HUES64 (cell line): ENCODE measurements around the gene BRS3.

Source experiments
- H3K27ac ChIP-seq: 2 replicates; pipeline ENCODE4 v1.7.0; 2013; ENCODE audit warnings: low read depth, low read length, inconsistent platforms
- H3K27me3 ChIP-seq: 2 replicates; pipeline ENCODE4 v1.6.1; 2013; ENCODE audit warnings: mild to moderate bottlenecking, low read length; ENCODE audit not compliant: insufficient read depth
- H3K36me3 ChIP-seq: 2 replicates; pipeline ENCODE4 v1.6.1; 2013; ENCODE audit warnings: mild to moderate bottlenecking, low read length; ENCODE audit not compliant: insufficient read depth
- H3K4me1 ChIP-seq: 2 replicates; pipeline ENCODE4 v1.6.1; 2013; ENCODE audit warnings: mild to moderate bottlenecking, low read length, moderate library complexity; ENCODE audit not compliant: insufficient read depth
- H3K4me3 ChIP-seq: 2 replicates; pipeline ENCODE4 v1.5.1; 2013; ENCODE audit warnings: mild to moderate bottlenecking, low read length, moderate library complexity
- H3K9ac ChIP-seq: 2 replicates; pipeline ENCODE4 v1.6.1; 2013; ENCODE audit warnings: mild to moderate bottlenecking, low read depth, low read length
- H3K9me3 ChIP-seq: 2 replicates; pipeline ENCODE4 v1.6.1; 2013; ENCODE audit warnings: low read depth, low read length; ENCODE audit not compliant: insufficient read depth
- WGBS: fragments of 150-250, 120-280 bp; methylation state at CpG from one replicate; pipeline ENCODE4 v1.1.7; 2013; ENCODE audit warnings: missing lambda C conversion rate; 5-methylcytosine and 5-hydroxymethylcytosine counted together

Gene BRS3

GRCh38 chrX:136531951-136532350 lies 44.2 kb downstream of the BRS3 start, which contains the start of gene VGLL1:
Gene VGLL1 (plus strand): TSS chrX:136532215. CDS start chrX:136536021, 3,806 bp downstream.
- no peaks in the 10 kb centered on the region for H3K9me3 ChIP-seq
- no peak within 1 kb of the TSS for H3K4me3 ChIP-seq
- no peaks in the 10 kb centered on the region for H3K27me3 ChIP-seq
- H3K36me3 ChIP-seq, result no peaks in the 10 kb centered on the region
- WGBS, result 95% methylated on average over 3 of the region's 3 CpGs
- no peak within 1 kb of the TSS for H3K9ac ChIP-seq
- no peaks in the 10 kb centered on the region for H3K4me1 ChIP-seq
- H3K27ac ChIP-seq, result no peak within 1 kb of the TSS

DNA sequence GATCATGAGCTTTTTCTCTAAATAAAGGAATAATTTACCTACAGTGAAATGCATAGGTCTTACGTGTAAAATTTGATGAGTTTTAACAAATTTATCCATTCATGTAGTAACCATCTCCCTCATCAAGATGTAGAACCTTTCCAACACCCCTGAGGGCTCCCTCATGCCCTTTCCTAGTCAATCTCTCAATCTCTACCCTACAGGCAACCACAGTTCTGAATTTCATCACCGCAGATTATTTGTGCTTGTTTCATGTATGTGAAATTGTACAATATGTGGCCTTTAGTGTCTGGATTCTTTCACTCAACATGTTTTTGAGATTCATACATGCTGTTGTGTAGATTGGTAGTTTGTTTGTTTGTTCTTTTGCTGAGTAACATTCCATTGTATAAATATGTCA lies 46.4 kb downstream of the BRS3 start:
- Histone ChIP-seq H3K4me1 (no peaks in the 10 kb centered on the region), H3K27ac (no peak overlapping the region), H3K9ac (no peak overlapping the region), H3K27me3 (no peaks in the 10 kb centered on the region), H3K36me3 (no peaks in the 10 kb centered on the region), H3K9me3 (no peaks in the 10 kb centered on the region), H3K4me3 (no peak overlapping the region)
- WGBS, result 100% methylated on average over 2 of the region's 2 CpGs

GRCh38 chrX:136538811-136539210 lies 51.1 kb downstream of the BRS3 start:
- Histone ChIP-seq H3K9ac (no peak overlapping the region), H3K27ac (no peak overlapping the region), H3K4me1 (no peaks in the 10 kb centered on the region), H3K27me3 (no peaks in the 10 kb centered on the region), H3K4me3 (no peak overlapping the region), H3K36me3 (no peaks in the 10 kb centered on the region), H3K9me3 (no peaks in the 10 kb centered on the region)
- 98% methylated on average over 2 of the region's 2 CpGs for WGBS

DNA sequence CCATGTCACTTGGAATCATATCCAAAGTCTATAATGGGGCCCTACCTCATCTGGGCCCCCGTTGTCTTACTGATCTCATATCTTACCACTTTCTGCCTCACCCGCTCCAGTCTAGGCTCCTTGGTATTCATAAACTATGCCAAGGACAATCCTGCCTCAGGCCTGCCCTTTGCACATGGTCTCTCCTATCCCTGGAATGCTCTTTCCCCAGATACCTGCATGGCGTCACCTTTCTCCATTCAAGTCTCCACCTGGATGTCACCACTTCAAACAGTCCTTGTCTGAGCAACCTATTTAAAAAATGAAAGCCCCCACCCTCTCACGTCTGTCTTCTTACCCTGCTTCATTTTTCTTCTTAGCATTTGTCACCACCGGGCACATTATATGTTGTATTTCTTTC lies 52.5 kb downstream of the BRS3 start:
- Histone ChIP-seq H3K27me3 (no peaks in the 10 kb centered on the region), H3K27ac (no peak overlapping the region), H3K9me3 (no peaks in the 10 kb centered on the region), H3K4me3 (no peak overlapping the region), H3K4me1 (no peaks in the 10 kb centered on the region), H3K9ac (no peak overlapping the region), H3K36me3 (no peaks in the 10 kb centered on the region)
- 91% methylated on average over 5 of the region's 5 CpGs for WGBS

DNA sequence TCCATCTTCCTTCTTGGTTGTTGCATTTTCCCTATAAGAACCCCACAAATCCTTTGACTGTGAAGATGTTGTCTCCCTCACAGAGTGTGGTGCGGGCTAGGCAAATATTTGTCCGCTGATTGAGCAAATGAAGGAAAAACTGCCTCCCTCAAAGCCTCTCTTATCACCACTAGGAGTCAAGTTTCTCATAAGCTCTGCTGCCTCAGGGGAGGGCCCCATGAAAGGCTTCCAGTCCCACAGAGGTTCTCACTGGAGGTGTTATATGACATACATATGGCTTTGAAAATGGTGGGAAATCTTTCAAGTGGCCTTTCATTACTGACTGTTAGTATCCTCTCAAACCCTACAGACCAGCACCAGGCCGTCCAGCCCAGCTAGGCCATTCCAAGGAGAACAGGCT lies 53.5 kb downstream of the BRS3 start:
- no peak overlapping the region for H3K9ac ChIP-seq
- no peak overlapping the region for H3K4me3 ChIP-seq
- H3K36me3 ChIP-seq, result no peaks in the 10 kb centered on the region
- WGBS, result 86% methylated on average over 3 of the region's 3 CpGs
- no peaks in the 10 kb centered on the region for H3K9me3 ChIP-seq
- H3K4me1 ChIP-seq, result no peaks in the 10 kb centered on the region
- no peaks in the 10 kb centered on the region for H3K27me3 ChIP-seq
- no peak overlapping the region for H3K27ac ChIP-seq

DNA sequence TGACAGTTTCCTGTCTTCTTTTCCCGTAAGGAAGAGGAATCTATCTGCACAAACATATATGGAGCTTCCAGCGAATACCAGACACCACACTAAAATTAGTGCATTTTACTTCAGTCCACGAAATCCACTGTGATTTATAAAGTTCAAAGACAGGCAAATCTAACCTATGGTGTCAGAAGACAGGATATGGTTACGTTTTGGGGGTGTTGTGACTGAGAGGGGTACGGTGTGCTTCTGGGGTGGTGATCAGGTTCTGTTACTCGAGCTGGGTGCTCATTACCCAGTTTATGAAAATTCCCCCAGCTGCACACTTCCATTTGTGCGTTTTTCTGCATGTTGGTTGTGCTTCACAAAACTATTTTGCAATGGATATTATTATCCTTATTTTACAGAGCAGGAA lies 54.5 kb downstream of the BRS3 start:
- Histone ChIP-seq H3K4me3 (no peak overlapping the region), H3K9me3 (no peaks in the 10 kb centered on the region), H3K4me1 (no peaks in the 10 kb centered on the region), H3K9ac (no peak overlapping the region), H3K27me3 (no peaks in the 10 kb centered on the region), H3K36me3 (no peaks in the 10 kb centered on the region), H3K27ac (no peak overlapping the region)
- whole genome bisulfite sequencing, result 87% methylated on average over 6 of the region's 7 CpGs
